Heart left ventricle (tissue), 16 donors: ENCODE measurements around the gene SPNS3. TPM values are rescaled to one million over a fixed set of nuclear protein-coding genes. Genes with fewer than 3 reads are reported as not detected.
A peak's percentile ranks its signal among the peaks of the same experiment; 100 is the strongest.

Experiments used
- ATAC-seq, 4 donors: fragments of 200-7000 bp; cut with Tn5 transposase; one replicate each; pipeline ENCODE4 v1.9.1; 2020 to 2022; ENCODE audit warnings: moderate library complexity in 4 of 4, mild to moderate bottlenecking in 3 of 4, moderate number of reproducible peaks in 1 of 4
- DNase-seq, 5 donors: peaks; one replicate each; pipeline ENCODE4 v3.0.0-alpha.2; 2020
- H3K27ac ChIP-seq, 12 donors: fragments of 200-600 bp; sonication (generic) in 4 of 12; one replicate each; pipeline versions ENCODE4 v1.5.0 to v1.8.0; 2016 to 2022; ENCODE audit warnings: mild to moderate bottlenecking in 2 of 12
- H3K27me3 ChIP-seq, 9 donors: fragments of 200-600 bp; sonication (generic) in 2 of 9; one replicate each; pipeline versions ENCODE4 v1.5.1 to v1.8.0; 2016 to 2022; ENCODE audit warnings: mild to moderate bottlenecking in 3 of 9
- H3K36me3 ChIP-seq, 9 donors: fragments of 200-600 bp; sonication (generic) in 2 of 9; one replicate each; pipeline versions ENCODE4 v1.5.0 to v1.8.0; 2018 to 2022; ENCODE audit warnings: mild to moderate bottlenecking in 2 of 9
- H3K4me1 ChIP-seq, 12 donors: fragments of 200-600 bp; sonication (generic) in 4 of 12; one replicate each; pipeline versions ENCODE4 v1.5.0 to v1.8.0; 2016 to 2022; ENCODE audit warnings: mild to moderate bottlenecking in 3 of 12
- H3K4me3 ChIP-seq, 12 donors: fragments of 200-600 bp; sonication (generic) in 4 of 12; one replicate each; pipeline versions ENCODE4 v1.5.0 to v1.8.0; 2017 to 2022; ENCODE audit warnings: mild to moderate bottlenecking in 9 of 12, moderate library complexity in 4 of 12
- H3K9me3 ChIP-seq, 12 donors: fragments of 200-600 bp; sonication (generic) in 4 of 12; one replicate each; pipeline versions ENCODE4 v1.5.0 to v1.8.0; 2016 to 2022; ENCODE audit warnings: mild to moderate bottlenecking in 1 of 12
- CTCF ChIP-seq, 12 donors: fragments of 200-600 bp; sonication (generic) in 4 of 12; IDR thresholded peaks; one replicate each; pipeline versions ENCODE4 v1.5.0 to v1.8.0; 2018 to 2022; ENCODE audit warnings: antibody characterized with exemption in 12 of 12, mild to moderate bottlenecking in 5 of 12
- POLR2A ChIP-seq, 2 donors: fragments of 450-650 bp; IDR thresholded peaks; one replicate each; pipeline ENCODE4 v1.6.1; 2017; ENCODE audit warnings: antibody characterized with exemption in 2 of 2, mild to moderate bottlenecking in 2 of 2, moderate library complexity in 2 of 2
- WGBS, 4 donors: extraction: QIAGEN DNeasy Blood & Tissue Kit in 2 of 4; methylation state at CpG; one replicate each; pipeline versions ENCODE4 v1.1.5 to v1.1.7; 2013 to 2018; 5-methylcytosine and 5-hydroxymethylcytosine counted together
- intact Hi-C, 10 donors: fragments of 100-400 bp; cut with DNase I; formaldehyde crosslinking; loops; one replicate each; pipeline versions ENCODE4 v1.11.1 to v1.14.2; 2022
- polyA plus RNA-seq, 2 donors: library from polyadenylated mRNA; stranded (reverse); fragments of 200-250 nt; gene quantifications; one replicate each; pipeline ENCODE4 v1.2.3, GENCODE V29; 2013
- total RNA-seq, 9 donors: library from RNA; depleted of rRNA in 2 of 9; stranded (reverse); fragments of >200 nt in 2 of 9; fragmentation: NEBNext Ultra II Directional in 3 of 9; extraction: Animal tissue kit (Norgen Biotek cat#: 25700) in 3 of 9; gene quantifications; one replicate each; pipeline versions ENCODE4 v1.1.0 to v1.2.4, GENCODE V29; 2016 to 2023
- donor health status: ischemic (EF 13 %, LVEDD 7.1; RV severe dilation, severe dysfunction).
- donor health status: healthy with polysubstance abuse.
- donor health status: DM: no; HTN: yes; CAD: no.
- donor health status: DM: no; HTN: no; CAD: no.
- donor health status: ischemic (EF 25% LVEDD 6.9; RV normal size, moderate dysfunction).
- donor health status: ischemic (EF 25% LVEDD 5.7; RV mildly dilated, moderate dysfunction).
- donor health status: healthy.
- donor health status: DM: yes; HTN: yes; CAD: no.
- donor health status: ischemic (EF 35%, LVEDD 5.7; RV mildly dilated, moderate dysfunction).
- donor health status: nonischemic (EF 11% LVEDD 7.7; RV severe dilation, severe dysfunction).
- donor health status: DM: yes; HTN: yes; CAD: no.
- donor health status: PGD.
- donor health status: ischemic (EF 29% LVEDD 5.4; RV normal size, mild dysfunction).
- donor health status: nonischemic (EF 23%, LVEDD 6.1; RV moderate dilation, normal function).

SPNS3 gene
- total and polyA plus RNA-seq, 11 donors, result 0.23 to 1.9 (median 1.1) TPM; not detected in 3

- intact Hi-C loops, result no loop called here
- ATAC-seq (no peak), DNase-seq (no peak)
- Histone ChIP-seq H3K27me3 (no peaks in the 10 kb centered on the region), H3K4me3 (no peak overlapping the region), H3K27ac (peak overlapping the region in 11 of 12 donors; percentile 16 to 90 (median 55)), H3K4me1 (peaks cover 31 to 89% (median 63%) of the 10 kb centered on the region in 12 donors), H3K36me3 (peaks cover 0 to 5% (median 0%) of the 10 kb centered on the region in 9 donors), H3K9me3 (no peaks in the 10 kb centered on the region)
- TF ChIP-seq CTCF (IDR thresholded peaks at IDR 0.05) (no peak), POLR2A (IDR thresholded peaks at IDR 0.05) (no peak)
- 89 to 92% (median 92%) methylated on average over 22 to 33 of the region's 33 CpGs for WGBS, 4 donors
These were observed 99.3 kb downstream of the SPNS3 start for GRCh38 chr17:4532860-4533522.

- Histone ChIP-seq H3K27ac (peak overlapping the region; percentile 16 to 90 (median 58)), H3K4me1 (peaks cover 31 to 96% (median 68%) of the 10 kb centered on the region in 12 donors), H3K27me3 (no peaks in the 10 kb centered on the region), H3K9me3 (no peaks in the 10 kb centered on the region), H3K36me3 (peaks cover 0 to 10% (median 2%) of the 10 kb centered on the region in 9 donors), H3K4me3 (no peak overlapping the region)
- peak in 3 of 4 donors; percentile 1 to 17 (median 13) for ATAC-seq
- 63 to 66% (median 65%) methylated on average over 16 to 23 of the region's 23 CpGs for WGBS, 4 donors
- peak in 2 of 5 donors; percentile 50 to 68 for DNase-seq
- TF ChIP-seq POLR2A (IDR thresholded peaks at IDR 0.05) (no peak), CTCF (IDR thresholded peaks at IDR 0.05) (peak in 2 of 12 donors; percentile 17 to 25)
- intact Hi-C loops, result no loop called here
These were observed 100.1 kb downstream of the SPNS3 start for GRCh38 chr17:4533523-4534504.

- Histone ChIP-seq H3K4me3 (no peak overlapping the region), H3K9me3 (no peaks in the 10 kb centered on the region), H3K27me3 (no peaks in the 10 kb centered on the region), H3K4me1 (peaks cover 31 to 96% (median 67%) of the 10 kb centered on the region in 12 donors), H3K36me3 (peaks cover 0 to 18% (median 9%) of the 10 kb centered on the region in 9 donors), H3K27ac (peak overlapping the region; percentile 16 to 90 (median 58))
- WGBS, 4 donors, result 65 to 79% (median 72%) methylated on average over 15 to 17 of the region's 17 CpGs
- ATAC-seq, result no peak
- intact Hi-C loops, result no loop called here
- DNase-seq, result no peak
- no peak for TF ChIP-seq POLR2A (IDR thresholded peaks at IDR 0.05)
- TF ChIP-seq CTCF (IDR thresholded peaks at IDR 0.05), result no peak
These were observed 100.8 kb downstream of the SPNS3 start for GRCh38 chr17:4534515-4534914.
